GM18907 (cell line): Measurements from ENCODE around the gene RBM41.

Experiments used
- ATAC-seq: cut with Tn5 transposase; IDR thresholded peaks from one replicate; pipeline ENCODE4 v1.9.1; 2021; ENCODE audit warnings: mild to moderate bottlenecking, moderate library complexity; ENCODE audit not compliant: unreplicated experiment

RBM41 gene

DNA sequence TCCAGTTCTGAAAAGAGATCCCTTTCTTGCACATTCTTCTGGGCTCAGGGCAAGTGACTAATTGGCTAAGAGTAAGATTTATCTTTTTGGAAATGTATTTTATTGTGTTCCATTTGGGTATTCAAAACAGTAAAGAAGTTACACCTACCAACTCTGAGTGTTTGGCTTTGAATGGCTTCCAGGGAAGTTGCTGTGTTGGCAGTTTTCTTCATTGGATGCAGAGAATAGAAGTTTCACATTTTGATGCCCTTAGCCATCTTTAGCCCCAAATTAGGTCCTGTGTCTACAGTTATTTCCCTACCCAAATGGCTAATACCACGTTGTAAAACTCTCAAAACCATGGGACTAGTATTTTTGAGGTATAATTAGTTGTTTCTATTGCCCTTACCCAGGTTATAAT lies 88.9 kb downstream of the RBM41 start:
- no peak for ATAC-seq

DNA sequence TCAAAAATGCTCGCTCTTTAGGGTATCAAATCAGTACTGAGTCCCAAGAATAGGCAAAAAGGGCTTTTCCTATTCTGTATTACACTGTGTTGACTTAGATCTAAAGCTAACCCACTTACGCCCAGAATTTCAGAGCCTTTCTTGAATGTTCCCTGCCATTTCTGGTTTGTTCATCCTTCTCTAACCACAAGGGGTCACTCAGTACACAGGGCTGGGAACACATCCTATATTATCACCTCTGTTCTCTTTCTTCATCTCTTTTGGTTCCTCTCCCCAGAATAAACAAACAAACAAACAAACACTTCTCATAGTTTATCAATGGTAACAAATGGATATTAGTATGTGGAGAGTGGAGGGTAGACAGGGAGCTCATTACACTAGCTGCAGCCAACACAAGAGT lies 93.1 kb downstream of the RBM41 start:
- no peak for ATAC-seq

GRCh38 chrX:107014936-107015335 lies 103.7 kb downstream of the RBM41 start:
- no peak for ATAC-seq
